Omental fat pad (tissue), 4 donors: ENCODE measurements around the gene CACNA1S. TPM values are rescaled to one million over a fixed set of nuclear protein-coding genes. Genes with fewer than 3 reads are reported as not detected.

Experiments
- ATAC-seq: fragments of 150-250 bp; one replicate; pipeline ENCODE4 v1.9.1; 2016; ENCODE audit warnings: mild to moderate bottlenecking, moderate library complexity; ENCODE audit not compliant: low FRiP score
- DNase-seq: peaks from one replicate; pipeline ENCODE4 v3.0.0-alpha.2; 2019; ENCODE audit warnings: low spot score
- total RNA-seq, 4 donors: library from RNA; depleted of rRNA; stranded (reverse); fragments of >200 nt; gene quantifications; one replicate each; pipeline ENCODE4 v1.1.0, GENCODE V29; 2016
- TF ChIP-seq, protein P1 (sequence below), 3 donors: fragments of 450-650 bp; IDR thresholded peaks; one replicate each; pipeline ENCODE4 v1.5.1; 2016 to 2017; ENCODE audit warnings: antibody characterized with exemption in 3 of 3, mild to moderate bottlenecking in 3 of 3, moderate library complexity in 2 of 3

Gene CACNA1S
- total RNA-seq, 4 donors from 2014 or later, result not detected

DNA sequence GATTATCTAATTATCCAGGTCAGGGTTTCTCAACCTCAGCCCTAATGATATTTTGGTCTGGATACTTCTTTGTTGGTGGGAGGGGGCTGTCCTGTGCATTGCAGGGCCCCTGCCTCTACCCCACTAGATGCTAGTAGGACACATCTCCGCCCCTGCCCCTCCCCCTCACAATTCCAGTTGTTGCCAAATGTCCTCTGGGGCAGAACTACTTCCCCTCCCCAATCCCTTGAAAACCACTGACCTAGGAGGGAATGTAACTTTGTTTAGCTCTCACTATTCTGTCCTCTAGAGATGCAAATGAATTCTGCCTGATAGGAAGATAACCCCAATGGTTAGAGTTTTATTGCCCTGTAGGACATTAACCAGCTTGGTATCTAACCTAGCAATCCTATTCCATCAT lies 8.1 kb downstream of the CACNA1S start:
- TF ChIP-seq, protein P1, sequence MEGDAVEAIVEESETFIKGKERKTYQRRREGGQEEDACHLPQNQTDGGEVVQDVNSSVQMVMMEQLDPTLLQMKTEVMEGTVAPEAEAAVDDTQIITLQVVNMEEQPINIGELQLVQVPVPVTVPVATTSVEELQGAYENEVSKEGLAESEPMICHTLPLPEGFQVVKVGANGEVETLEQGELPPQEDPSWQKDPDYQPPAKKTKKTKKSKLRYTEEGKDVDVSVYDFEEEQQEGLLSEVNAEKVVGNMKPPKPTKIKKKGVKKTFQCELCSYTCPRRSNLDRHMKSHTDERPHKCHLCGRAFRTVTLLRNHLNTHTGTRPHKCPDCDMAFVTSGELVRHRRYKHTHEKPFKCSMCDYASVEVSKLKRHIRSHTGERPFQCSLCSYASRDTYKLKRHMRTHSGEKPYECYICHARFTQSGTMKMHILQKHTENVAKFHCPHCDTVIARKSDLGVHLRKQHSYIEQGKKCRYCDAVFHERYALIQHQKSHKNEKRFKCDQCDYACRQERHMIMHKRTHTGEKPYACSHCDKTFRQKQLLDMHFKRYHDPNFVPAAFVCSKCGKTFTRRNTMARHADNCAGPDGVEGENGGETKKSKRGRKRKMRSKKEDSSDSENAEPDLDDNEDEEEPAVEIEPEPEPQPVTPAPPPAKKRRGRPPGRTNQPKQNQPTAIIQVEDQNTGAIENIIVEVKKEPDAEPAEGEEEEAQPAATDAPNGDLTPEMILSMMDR (IDR thresholded peaks at IDR 0.05), result no peak
- no peak for ATAC-seq
- no peak for DNase-seq

DNA sequence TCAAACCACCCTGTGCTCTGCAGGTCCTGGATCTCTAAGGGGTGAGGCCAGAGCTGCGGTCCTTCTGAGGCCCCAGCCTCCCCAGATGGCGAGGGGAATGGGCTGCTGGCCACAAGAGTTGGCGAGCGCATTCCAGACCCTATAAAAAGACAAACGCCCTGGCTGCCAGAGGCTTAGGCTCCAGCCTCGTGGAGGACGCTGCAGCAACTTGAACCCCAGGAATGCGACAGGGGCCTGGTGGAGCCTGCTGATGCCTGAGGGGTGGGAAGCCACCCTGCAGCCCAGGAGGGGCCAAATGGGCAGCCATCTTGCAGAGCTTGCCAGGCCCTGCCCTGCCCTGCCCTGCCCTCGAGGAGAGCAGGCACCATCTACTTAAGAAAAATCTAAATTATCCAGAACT lies 8.6 kb downstream of the CACNA1S start:
- ATAC-seq (no peak), DNase-seq (no peak)
- TF ChIP-seq, protein P1 (IDR thresholded peaks at IDR 0.05), result no peak

DNA sequence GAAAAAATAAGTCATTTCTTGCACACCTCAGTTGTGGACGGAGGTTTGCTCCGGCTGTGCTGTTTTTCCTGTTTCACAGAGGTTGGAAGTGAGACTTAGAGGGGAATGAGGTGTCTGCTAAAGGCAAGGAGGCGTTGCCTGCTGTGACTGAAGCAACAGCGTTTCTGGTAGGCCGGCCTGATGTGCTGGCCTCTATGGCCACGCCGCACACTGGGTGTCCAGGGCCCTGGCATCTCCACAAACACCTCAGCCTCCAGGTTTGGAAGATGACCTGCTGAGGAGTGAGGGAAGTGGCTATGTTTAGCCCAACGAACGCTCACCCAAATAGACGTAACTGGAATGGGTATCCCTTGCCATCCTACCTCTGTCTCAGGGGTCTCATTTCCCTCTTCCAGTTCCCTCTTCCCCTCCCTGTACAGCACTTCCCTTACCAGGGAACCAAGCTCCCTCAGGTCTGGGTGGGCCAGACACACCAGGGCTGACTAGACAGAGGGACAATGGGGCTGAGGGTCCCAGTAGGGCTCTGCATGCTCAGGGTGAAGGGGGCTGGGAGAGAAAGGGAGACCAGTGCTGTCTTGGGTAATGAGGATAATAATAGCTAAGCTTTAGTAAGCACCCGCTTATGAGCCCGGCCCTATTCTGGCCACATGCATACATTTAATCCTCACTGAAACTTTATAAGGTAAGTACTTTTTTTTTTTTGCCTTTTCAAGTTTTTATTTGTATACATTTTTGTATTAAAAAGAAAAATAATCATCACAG lies 11.9 kb downstream of the CACNA1S start:
- ATAC-seq, result no peak
- no peak for DNase-seq

DNA sequence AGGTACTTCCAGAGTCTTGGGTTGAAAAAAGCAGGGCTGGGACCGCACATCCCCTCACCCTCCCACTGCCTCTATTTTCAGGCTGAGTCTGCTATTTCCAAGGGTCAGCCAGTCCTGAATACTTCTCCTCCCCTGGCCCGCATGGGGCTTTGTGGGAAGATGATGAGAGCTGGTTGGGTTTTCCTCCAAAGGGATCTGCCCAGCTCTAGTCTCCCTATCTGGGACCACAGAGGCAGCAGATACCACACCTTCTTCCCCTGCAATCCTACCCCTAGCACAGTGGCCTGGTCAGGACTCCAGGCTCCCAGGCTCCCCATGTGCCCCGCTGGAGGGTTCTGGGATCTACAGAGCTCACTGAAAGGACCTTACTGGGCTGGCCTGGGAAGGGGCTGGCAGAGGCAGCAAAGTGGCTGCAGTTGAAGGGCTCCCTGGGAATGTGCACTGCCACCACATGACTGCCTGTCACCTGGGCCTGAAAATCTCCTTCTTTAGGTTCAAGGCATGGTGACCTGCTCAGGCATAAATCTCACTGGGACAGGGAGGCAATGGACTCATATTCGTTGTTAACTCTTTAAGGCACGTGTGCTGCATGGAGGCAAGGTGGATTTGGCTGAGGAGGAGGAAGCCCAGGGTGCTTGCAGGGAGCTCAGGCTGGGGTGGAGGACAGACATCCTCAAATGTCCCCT lies 13.1 kb downstream of the CACNA1S start:
- DNase-seq (no peak), ATAC-seq (no peak)

More for the DNA sequence above, 11.9 kb downstream of the CACNA1S start:
- TF ChIP-seq, protein P1 (IDR thresholded peaks at IDR 0.05), result no peak

DNA sequence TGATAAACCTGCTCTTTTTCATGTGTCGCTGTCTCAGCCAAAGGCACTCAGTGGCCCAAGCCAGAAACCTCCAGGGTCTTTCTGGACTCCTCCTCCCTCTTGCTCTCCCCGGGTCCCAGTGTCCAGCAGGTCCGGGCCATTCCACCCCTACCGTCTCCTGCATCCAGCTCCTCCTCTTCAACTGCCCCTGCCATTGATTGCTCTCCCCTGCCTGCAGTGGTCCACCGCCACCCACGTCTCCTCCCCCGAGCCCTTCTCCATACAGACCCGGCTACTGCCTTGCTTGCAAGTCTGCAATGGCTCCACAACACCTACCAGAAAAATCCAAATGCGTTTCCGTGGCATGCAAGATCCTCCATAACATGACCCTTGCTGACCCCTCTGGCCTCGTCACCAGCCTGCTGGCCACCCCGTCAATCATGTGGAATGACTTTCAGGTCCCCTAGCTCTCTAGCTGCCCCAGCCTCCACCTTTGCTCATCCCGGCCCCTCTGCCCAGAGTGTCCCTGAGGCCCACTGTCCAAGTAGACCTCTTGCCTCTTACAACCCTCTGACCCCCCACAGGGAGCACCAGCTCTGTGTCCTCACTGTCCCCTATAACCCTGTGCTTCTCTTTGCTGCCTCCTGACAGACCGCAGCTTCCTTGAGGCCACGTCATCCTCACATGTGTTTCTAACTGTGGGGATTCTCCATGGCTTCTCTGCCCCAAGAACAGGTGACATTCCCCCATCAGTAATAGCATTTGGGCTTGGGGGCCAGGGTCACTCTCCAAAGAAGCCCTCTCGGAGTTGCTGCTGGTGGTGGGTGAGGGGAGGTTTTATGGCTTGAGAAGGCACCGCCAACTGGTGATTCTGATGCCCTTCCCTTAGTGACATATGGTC lies 15.0 kb downstream of the CACNA1S start:
- DNase-seq (no peak), ATAC-seq (no peak)
- TF ChIP-seq, protein P1 (IDR thresholded peaks at IDR 0.05), result no peak

More for the DNA sequence above, 13.1 kb downstream of the CACNA1S start:
- TF ChIP-seq, protein P1 (IDR thresholded peaks at IDR 0.05), result no peak

DNA sequence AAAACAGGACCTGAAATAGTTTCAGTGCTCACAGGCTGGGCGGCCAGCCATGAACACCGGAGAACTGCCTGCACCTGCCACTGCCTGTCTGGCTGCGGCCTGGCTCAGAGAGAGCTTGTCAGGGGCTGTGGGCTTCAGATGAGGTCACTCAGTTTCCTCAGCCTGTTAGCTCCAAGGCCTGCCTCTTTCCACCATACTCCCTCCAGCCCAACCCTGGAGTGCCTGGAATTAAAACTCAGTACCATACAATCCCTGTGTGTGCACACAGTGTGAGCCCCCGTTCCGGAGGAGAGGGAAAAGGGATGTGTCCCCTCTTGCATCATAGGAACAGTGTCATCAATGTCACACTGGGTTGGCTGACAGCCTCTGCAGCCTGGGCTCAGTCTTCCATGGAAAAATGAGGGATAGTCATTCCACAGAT lies 16.2 kb downstream of the CACNA1S start:
- TF ChIP-seq, protein P1 (IDR thresholded peaks at IDR 0.05), result no peak

More for the DNA sequence above, 16.2 kb downstream of the CACNA1S start:
- DNase-seq (no peak), ATAC-seq (no peak)
